Neuronal stem cell (in vitro differentiated cells): ENCODE results near the gene SEMA3B.

Experiments used
- DNase-seq: peaks from one replicate; pipeline ENCODE4 v3.0.0-alpha.2; 2013; ENCODE audit warnings: low spot score
- H2AFZ ChIP-seq: one replicate; pipeline ENCODE4 v1.6.1; 2013; ENCODE audit warnings: mild to moderate bottlenecking, low read length, inconsistent platforms
- H2AK5ac ChIP-seq: 2 replicates; pipeline ENCODE4 v1.6.1; 2013; ENCODE audit warnings: low read depth, mild to moderate bottlenecking, inconsistent platforms, low read length, moderate library complexity, mixed read lengths
- H2BK120ac ChIP-seq: 2 replicates; pipeline ENCODE4 v1.6.1; 2013; ENCODE audit warnings: low read depth, mild to moderate bottlenecking, inconsistent platforms, low read length, moderate library complexity, mixed read lengths
- H2BK12ac ChIP-seq: one replicate; pipeline ENCODE4 v1.6.1; 2013; ENCODE audit warnings: low read length, inconsistent platforms
- H2BK15ac ChIP-seq: 2 replicates; pipeline ENCODE4 v1.6.1; 2013; ENCODE audit warnings: mild to moderate bottlenecking, low read length, inconsistent platforms, mixed read lengths
- H2BK5ac ChIP-seq: one replicate; pipeline ENCODE4 v1.6.1; 2013; ENCODE audit warnings: inconsistent platforms, mild to moderate bottlenecking, low read length, moderate library complexity
- H3K14ac ChIP-seq: one replicate; pipeline ENCODE4 v1.6.1; 2013; ENCODE audit warnings: low read length, inconsistent platforms
- H3K18ac ChIP-seq: 2 replicates; pipeline ENCODE4 v1.6.1; 2013; ENCODE audit warnings: low read length, inconsistent platforms
- H3K23ac ChIP-seq: 2 replicates; pipeline ENCODE4 v1.6.1; 2013; ENCODE audit warnings: low read depth, mild to moderate bottlenecking, mixed read lengths, low read length, inconsistent platforms; ENCODE audit not compliant: poor library complexity
- H3K27ac ChIP-seq: replicated peaks from 3 replicates; pipeline ENCODE4 v1.5.1; 2013; ENCODE audit warnings: low read length, inconsistent platforms
- H3K27me3 ChIP-seq, 3 experiments: 2 replicates each; pipeline ENCODE4 v1.6.1; 2013; ENCODE audit warnings: low read length in 3 of 3, mild to moderate bottlenecking in 2 of 3, inconsistent platforms in 1 of 3, low read depth in 1 of 3, mixed read lengths in 1 of 3, moderate library complexity in 1 of 3; ENCODE audit not compliant: control insufficient read depth in 3 of 3, insufficient read depth in 3 of 3
- H3K36me3 ChIP-seq, 2 donors: replicated peaks in 1 of 2; 2 replicates each; pipeline ENCODE4 v1.6.1; 2013; ENCODE audit warnings: low read length in 2 of 2; ENCODE audit not compliant: control insufficient read depth in 2 of 2, insufficient read depth in 2 of 2
- H3K4ac ChIP-seq: 2 replicates; pipeline ENCODE4 v1.6.1; 2013; ENCODE audit warnings: inconsistent platforms, mild to moderate bottlenecking, low read length, moderate library complexity
- H3K4me1 ChIP-seq, 2 donors: 1 replicate in 1 of 2; 2 replicates in 1 of 2; pipeline ENCODE4 v1.6.1; 2013; ENCODE audit warnings: low read length in 2 of 2, low read depth in 1 of 2; ENCODE audit not compliant: control insufficient read depth in 2 of 2, insufficient read depth in 1 of 2
- H3K4me2 ChIP-seq: one replicate; pipeline ENCODE4 v1.6.1; 2013; ENCODE audit warnings: mild to moderate bottlenecking, low read length, inconsistent platforms; ENCODE audit not compliant: insufficient read depth, poor library complexity, severe bottlenecking
- H3K4me3 ChIP-seq, 2 donors: 2 replicates each; pipeline ENCODE4 v1.5.1; 2013; ENCODE audit warnings: low read length in 2 of 2, mild to moderate bottlenecking in 2 of 2, inconsistent platforms in 1 of 2, moderate library complexity in 1 of 2
- H3K79me1 ChIP-seq: one replicate; pipeline ENCODE4 v1.6.1; 2013; ENCODE audit warnings: low read depth, mild to moderate bottlenecking, inconsistent platforms, low read length, moderate library complexity
- H3K9ac ChIP-seq: one replicate; pipeline ENCODE4 v1.6.1; 2013; ENCODE audit warnings: mild to moderate bottlenecking, low read depth, low read length, inconsistent platforms; ENCODE audit not compliant: poor library complexity
- H3K9me3 ChIP-seq, 2 donors: replicated peaks in 1 of 2; 2 replicates each; pipeline versions ENCODE3 to v1.6.1; 2013; ENCODE audit warnings: low read length in 2 of 2, mild to moderate bottlenecking in 2 of 2, inconsistent platforms in 1 of 2, low read depth in 1 of 2, mixed read lengths in 1 of 2, moderate library complexity in 1 of 2; ENCODE audit not compliant: control insufficient read depth in 2 of 2, insufficient read depth in 1 of 2
- H4K8ac ChIP-seq: one replicate; pipeline ENCODE4 v1.6.1; 2013; ENCODE audit warnings: low read depth, mild to moderate bottlenecking, inconsistent platforms, low read length, moderate library complexity
- H4K91ac ChIP-seq: one replicate; pipeline ENCODE4 v1.6.1; 2013; ENCODE audit warnings: low read length, low read depth, mild to moderate bottlenecking, inconsistent platforms; ENCODE audit not compliant: poor library complexity
- WGBS, 2 donors: extraction: QIAGEN DNeasy Blood & Tissue Kit; methylation state at CpG; one replicate each; pipeline ENCODE4 v1.1.7; 2013; ENCODE audit warnings: missing lambda C conversion rate in 2 of 2, mixed read lengths in 1 of 2; ENCODE audit not compliant: insufficient read length in 2 of 2, insufficient replicate concordance in 1 of 2; ENCODE audit errors: extremely low coverage in 2 of 2; 5-methylcytosine and 5-hydroxymethylcytosine counted together

The SEMA3B gene

GRCh38 chr3:50241163-50241562 lies 27.8 kb upstream of the SEMA3B start:
- no peak overlapping the region for H4K91ac ChIP-seq
- peak overlapping the region; percentile 96 for H3K27ac ChIP-seq
- peaks cover 14% of the 10 kb centered on the region for H3K79me1 ChIP-seq
- H3K18ac ChIP-seq = peak overlapping the region; percentile 97
- peaks cover 54 to 63% of the 10 kb centered on the region in 2 donors for H3K4me1 ChIP-seq
- peaks cover 5 to 49% of the 10 kb centered on the region in 2 donors for H3K36me3 ChIP-seq
- H2AK5ac ChIP-seq = peak overlapping the region; percentile 100
- peak overlapping the region; percentile 61 for H3K9ac ChIP-seq
- H3K14ac ChIP-seq = no peak overlapping the region
- peak overlapping the region; percentile 59 for H3K4me2 ChIP-seq
- no peak overlapping the region for H3K4ac ChIP-seq
- peak overlapping the region; percentile 98 for H2BK15ac ChIP-seq
- H2BK12ac ChIP-seq = peak overlapping the region; percentile 78
- no peaks in the 10 kb centered on the region for H3K27me3 ChIP-seq
- no peak overlapping the region for H2AFZ ChIP-seq
- H4K8ac ChIP-seq = no peak overlapping the region
- H3K4me3 ChIP-seq = peak overlapping the region in 1 of 2 donors; percentile 51
- no CpG with 5 or more reads among the region's 4 CpGs for WGBS, 2 donors
- peak overlapping the region; percentile 56 for H3K23ac ChIP-seq
- no peaks in the 10 kb centered on the region for H3K9me3 ChIP-seq
- no peak overlapping the region for H2BK120ac ChIP-seq
- DNase-seq = peak; percentile 87
- H2BK5ac ChIP-seq = peak overlapping the region; percentile 99

DNA sequence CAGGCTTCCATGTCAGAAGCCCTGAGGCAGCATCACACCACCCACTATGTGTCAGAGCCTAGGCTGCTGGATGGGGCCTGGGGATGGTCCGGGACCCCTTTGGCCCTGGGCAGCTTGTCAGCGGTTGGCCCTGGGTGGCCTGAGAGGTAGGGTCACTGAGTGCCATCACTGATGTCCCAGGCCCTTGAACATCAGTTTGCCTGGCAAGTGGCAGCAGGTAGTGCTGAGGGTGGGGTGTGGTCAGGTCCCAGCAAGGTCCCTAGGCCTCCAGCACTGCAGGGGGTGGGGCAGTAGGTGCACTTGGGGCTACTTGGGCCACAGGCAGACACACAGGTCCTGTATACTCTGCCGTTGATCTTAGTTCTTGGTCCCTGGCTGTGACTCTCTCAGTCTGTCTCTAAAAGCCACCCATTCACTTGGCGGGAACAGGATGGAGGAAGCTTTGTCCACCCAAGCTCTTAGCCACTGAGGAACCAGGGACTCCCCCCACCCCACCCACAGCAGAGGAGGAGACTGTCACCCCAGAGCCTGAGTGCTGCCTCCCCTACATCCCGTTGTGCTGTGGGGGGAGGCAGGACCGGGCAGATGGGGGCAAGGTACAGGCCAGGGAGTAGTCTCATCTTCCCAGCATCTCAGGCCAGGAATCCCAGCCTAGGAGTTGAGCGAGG lies 27.1 kb upstream of the SEMA3B start:
- peak overlapping the region; percentile 96 for H3K27ac ChIP-seq
- H3K79me1 ChIP-seq = peaks cover 17% of the 10 kb centered on the region
- H2BK120ac ChIP-seq = peak overlapping the region; percentile 83
- peak overlapping the region; percentile 99 for H2BK5ac ChIP-seq
- H3K18ac ChIP-seq = peak overlapping the region; percentile 92
- peak overlapping the region; percentile 51 for H3K4me2 ChIP-seq
- H2AFZ ChIP-seq = no peak overlapping the region
- peak overlapping the region; percentile 29 for H3K23ac ChIP-seq
- peak overlapping the region; percentile 98 for H4K91ac ChIP-seq
- peak overlapping the region; percentile 78 for H3K14ac ChIP-seq
- peak overlapping the region; percentile 98 for H2BK15ac ChIP-seq
- peak overlapping the region; percentile 70 for H4K8ac ChIP-seq
- H3K9ac ChIP-seq = peak overlapping the region; percentile 61
- peak overlapping the region in 1 of 2 donors; percentile 51 for H3K4me3 ChIP-seq
- peak overlapping the region; percentile 98 for H2BK12ac ChIP-seq
- H3K27me3 ChIP-seq = no peaks in the 10 kb centered on the region
- H3K9me3 ChIP-seq = no peaks in the 10 kb centered on the region
- H2AK5ac ChIP-seq = peak overlapping the region; percentile 100
- peak overlapping the region; percentile 89 for H3K4ac ChIP-seq
- H3K4me1 ChIP-seq = peaks cover 60 to 69% of the 10 kb centered on the region in 2 donors
- no CpG with 5 or more reads among the region's 7 CpGs for WGBS, 2 donors
- H3K36me3 ChIP-seq = peaks cover 5 to 52% of the 10 kb centered on the region in 2 donors
- DNase-seq = no peak

GRCh38 chr3:50242381-50242770 lies 26.6 kb upstream of the SEMA3B start:
- Histone ChIP-seq H2BK12ac (peak overlapping the region; percentile 98), H2BK5ac (peak overlapping the region; percentile 99), H2BK15ac (peak overlapping the region; percentile 98), H3K4me3 (no peak overlapping the region), H3K36me3 (peaks cover 7 to 58% of the 10 kb centered on the region in 2 donors), H2AK5ac (peak overlapping the region; percentile 100), H2BK120ac (peak overlapping the region; percentile 83), H3K27me3 (no peaks in the 10 kb centered on the region), H3K14ac (no peak overlapping the region), H2AFZ (no peak overlapping the region), H3K79me1 (peaks cover 17% of the 10 kb centered on the region), H3K9ac (peak overlapping the region; percentile 61), H3K23ac (peak overlapping the region; percentile 29), H4K8ac (peak overlapping the region; percentile 70), H3K4ac (peak overlapping the region; percentile 87), H3K4me1 (peaks cover 66 to 72% of the 10 kb centered on the region in 2 donors), H3K4me2 (no peak overlapping the region), H4K91ac (peak overlapping the region; percentile 79), H3K27ac (peak overlapping the region; percentile 96), H3K9me3 (no peaks in the 10 kb centered on the region), H3K18ac (peak overlapping the region; percentile 92)
- no peak for DNase-seq
- no CpG with 5 or more reads among the region's 3 CpGs for WGBS, 2 donors

DNA sequence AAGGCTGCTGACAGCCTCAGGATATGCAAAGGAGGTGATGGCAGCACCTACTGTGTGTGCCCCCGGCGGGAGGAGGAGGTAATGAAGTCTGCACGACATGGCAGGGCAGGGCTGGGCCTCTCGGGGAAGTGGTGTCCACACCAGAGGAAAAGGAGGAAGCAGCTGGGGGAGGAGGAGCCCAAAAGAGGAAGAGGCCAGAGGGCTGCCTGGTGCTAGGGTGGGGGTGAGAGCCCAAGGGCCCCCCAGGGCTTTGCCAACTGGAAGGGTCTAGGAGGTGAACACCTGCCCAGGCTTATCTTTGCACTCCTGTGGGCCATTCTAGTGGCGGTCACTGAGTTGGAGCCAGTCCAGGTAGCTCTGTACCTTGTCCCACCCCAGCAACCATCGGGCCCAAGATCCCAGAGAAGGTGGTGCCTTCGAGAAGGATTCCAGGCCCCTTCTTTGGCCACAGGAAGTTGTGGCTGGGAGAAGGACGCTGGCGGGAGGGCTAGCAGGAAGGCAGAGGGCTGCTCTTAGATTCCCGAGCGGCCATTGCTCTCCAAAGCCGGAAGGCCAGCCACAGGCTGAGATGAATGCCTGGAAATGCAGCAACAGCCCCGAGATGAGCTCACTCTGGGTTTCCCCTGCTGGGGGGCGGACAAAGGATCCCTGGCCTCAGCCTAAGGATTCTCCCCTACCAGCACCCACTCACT lies 25.9 kb upstream of the SEMA3B start:
- Histone ChIP-seq H2BK15ac (peak overlapping the region; percentile 98), H3K9ac (no peak overlapping the region), H3K4ac (peak overlapping the region; percentile 28), H3K23ac (no peak overlapping the region), H3K4me3 (no peak overlapping the region), H4K91ac (no peak overlapping the region), H3K27ac (peak overlapping the region; percentile 22), H3K4me1 (peaks cover 68 to 72% of the 10 kb centered on the region in 2 donors), H2BK5ac (peak overlapping the region; percentile 99), H4K8ac (no peak overlapping the region), H3K36me3 (peaks cover 11 to 62% of the 10 kb centered on the region in 2 donors), H3K4me2 (no peak overlapping the region), H3K79me1 (peaks cover 17% of the 10 kb centered on the region), H2AK5ac (peak overlapping the region; percentile 100), H3K14ac (no peak overlapping the region), H3K27me3 (no peaks in the 10 kb centered on the region), H2BK12ac (no peak overlapping the region), H2AFZ (no peak overlapping the region), H3K18ac (peak overlapping the region; percentile 92), H3K9me3 (no peaks in the 10 kb centered on the region), H2BK120ac (no peak overlapping the region)
- DNase-seq = no peak
- WGBS, 2 donors = no CpG with 5 or more reads among the region's 14 CpGs
